HG03039 (cell line): ENCODE data around the gene GSS.

ENCODE experiments used
- ATAC-seq: cut with Tn5 transposase; IDR thresholded peaks from one replicate; pipeline ENCODE4 v1.9.1; 2021; ENCODE audit warnings: mild to moderate bottlenecking, moderate library complexity; ENCODE audit not compliant: unreplicated experiment

GSS gene

GRCh38 chr20:34994509-34995131 lies 39.0 kb upstream of the GSS start:
- ATAC-seq, result no peak

DNA sequence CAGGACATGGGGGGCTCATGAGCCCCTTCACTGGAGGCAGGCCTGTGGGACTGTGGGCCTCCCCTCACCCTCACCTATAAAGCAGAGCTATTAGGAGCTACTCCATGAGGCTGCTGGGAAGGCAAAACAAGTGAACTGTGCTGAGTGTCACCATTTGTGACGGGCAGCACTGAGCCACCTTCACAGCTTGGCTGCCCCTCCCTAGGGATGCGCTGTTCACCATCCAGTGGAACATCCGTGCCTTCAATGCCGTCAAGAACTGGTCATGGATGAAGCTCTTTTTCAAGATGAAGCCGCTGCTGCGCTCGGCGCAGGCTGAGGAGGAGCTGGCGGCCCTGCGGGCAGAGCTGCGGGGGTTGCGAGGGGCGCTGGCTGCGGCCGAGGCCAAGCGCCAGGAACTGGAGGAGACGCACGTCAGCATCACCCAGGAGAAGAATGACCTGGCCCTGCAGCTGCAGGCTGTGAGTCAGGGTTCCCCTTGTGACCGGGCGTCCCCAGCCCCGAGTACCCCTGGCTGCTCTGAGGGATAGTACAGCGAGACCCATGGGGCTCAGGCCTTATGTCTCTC lies 38.4 kb upstream of the GSS start:
- no peak for ATAC-seq

GRCh38 chr20:34992751-34993417 lies 37.3 kb upstream of the GSS start:
- ATAC-seq, result no peak

DNA sequence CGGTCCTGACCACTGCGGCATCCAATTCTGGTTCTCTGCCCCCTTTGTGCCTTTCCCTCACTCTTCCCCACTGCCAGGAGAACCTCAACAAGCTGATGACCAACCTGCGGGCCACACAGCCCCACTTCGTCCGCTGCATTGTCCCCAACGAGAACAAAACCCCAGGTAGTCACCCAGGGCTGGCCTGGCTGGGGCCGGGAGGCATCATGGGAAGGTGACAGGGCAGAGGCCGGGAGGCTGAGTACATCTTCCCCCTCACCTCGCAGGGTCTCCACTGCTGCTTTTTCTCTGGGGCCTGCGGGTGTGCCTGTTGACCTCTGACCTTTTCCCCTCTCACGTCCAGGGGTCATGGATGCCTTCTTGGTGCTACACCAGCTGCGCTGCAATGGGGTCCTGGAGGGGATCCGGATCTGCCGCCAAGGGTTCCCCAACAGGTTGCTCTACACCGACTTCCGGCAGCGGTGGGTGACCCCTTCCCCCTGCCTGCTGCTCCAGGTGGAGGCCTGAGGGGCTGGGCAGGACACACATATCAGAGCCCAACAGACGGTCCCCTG lies 35.1 kb upstream of the GSS start:
- ATAC-seq, result no peak

DNA sequence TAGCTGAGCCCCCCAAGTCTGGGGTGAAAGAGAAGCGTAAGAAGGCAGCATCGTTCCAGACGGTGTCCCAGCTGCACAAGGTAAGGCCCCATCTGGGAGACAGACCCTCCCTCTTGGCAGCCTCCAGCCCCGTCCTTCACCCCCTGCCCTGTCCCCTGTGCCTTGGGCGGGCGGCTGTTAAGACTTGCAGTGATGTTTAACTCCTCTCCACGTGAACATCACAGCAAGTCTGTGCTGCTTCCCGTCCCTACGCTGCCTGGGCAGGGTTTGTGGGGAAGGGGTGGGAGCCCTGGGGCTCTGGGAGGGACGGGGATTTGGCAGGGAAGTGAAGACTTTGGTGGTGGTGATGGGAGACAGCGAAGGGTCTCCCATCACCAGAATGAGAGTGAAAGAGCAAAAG lies 34.6 kb upstream of the GSS start:
- ATAC-seq, result no peak

DNA sequence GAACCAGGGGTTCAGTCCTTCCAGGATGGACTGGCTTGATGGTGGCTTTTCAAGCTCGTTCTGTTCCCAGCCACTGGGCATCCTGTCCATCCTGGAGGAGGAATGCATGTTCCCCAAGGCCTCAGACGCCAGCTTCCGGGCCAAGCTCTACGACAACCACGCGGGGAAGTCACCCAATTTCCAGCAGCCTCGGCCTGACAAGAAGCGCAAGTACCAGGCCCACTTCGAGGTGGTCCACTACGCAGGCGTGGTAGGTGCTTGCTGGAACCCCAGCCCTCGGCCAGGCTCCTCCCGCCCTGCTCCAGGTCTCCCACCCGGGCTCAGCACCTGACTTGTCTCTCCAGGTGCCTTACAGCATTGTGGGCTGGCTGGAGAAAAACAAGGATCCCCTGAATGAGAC lies 34.1 kb upstream of the GSS start:
- ATAC-seq, result no peak

- ATAC-seq, result no peak
These were observed 33.5 kb upstream of the GSS start for GRCh38 chr20:34989118-34989517.

DNA sequence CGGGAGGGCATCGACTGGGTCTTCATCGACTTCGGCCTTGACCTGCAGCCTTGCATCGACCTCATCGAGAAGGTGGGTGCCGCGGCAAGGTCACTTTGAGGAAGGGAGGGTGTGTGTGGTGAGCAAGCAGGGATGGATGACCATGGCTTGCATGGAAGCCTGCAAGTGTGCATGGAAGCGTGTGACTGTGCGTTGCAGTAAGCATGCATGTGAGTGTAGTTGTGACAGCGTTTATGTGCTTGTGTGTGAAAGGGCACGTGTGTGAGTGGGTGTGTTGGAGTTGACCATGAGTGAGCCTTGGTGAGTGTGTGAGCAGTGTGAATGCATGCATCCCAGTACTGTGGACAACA lies 32.6 kb upstream of the GSS start:
- no peak for ATAC-seq

DNA sequence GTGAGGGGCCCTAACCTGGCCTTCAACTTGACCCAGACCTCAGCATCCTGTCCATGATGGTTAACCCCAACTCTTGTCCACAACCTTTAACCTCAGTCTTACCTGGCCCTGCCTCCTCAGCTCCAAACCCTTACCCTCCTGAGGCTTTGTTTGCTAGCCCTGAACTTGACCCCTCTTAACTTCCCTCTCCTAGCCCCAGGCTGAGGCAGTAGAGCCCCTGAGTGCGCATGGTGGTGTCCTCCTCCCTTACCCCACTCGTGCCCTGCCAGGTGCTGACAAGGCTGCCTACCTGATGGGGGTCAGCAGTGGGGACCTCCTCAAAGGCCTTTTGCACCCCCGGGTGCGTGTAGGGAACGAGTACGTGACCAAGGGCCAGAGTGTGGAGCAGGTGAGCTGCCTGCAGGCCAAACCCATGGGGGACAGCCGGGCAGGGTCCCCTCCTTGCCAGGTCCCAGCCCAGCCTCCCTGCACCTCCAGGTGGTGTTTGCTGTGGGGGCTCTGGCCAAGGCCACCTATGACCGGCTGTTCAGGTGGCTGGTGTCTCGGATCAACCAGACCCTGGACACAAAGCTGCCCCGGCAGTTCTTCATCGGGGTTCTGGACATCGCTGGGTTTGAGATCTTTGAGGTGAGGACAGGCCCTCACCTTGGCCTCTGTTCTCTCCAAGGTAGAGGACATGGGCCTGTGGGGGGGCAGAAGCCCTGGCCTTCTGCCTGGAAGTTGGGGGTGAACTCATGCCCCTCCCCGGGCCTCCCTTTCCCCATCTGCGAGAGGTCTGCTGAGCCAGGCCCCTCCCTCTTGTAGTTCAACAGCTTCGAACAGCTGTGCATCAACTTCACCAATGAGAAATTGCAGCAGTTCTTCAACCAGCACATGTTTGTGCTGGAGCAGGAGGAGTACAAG lies 31.9 kb upstream of the GSS start:
- no peak for ATAC-seq

DNA sequence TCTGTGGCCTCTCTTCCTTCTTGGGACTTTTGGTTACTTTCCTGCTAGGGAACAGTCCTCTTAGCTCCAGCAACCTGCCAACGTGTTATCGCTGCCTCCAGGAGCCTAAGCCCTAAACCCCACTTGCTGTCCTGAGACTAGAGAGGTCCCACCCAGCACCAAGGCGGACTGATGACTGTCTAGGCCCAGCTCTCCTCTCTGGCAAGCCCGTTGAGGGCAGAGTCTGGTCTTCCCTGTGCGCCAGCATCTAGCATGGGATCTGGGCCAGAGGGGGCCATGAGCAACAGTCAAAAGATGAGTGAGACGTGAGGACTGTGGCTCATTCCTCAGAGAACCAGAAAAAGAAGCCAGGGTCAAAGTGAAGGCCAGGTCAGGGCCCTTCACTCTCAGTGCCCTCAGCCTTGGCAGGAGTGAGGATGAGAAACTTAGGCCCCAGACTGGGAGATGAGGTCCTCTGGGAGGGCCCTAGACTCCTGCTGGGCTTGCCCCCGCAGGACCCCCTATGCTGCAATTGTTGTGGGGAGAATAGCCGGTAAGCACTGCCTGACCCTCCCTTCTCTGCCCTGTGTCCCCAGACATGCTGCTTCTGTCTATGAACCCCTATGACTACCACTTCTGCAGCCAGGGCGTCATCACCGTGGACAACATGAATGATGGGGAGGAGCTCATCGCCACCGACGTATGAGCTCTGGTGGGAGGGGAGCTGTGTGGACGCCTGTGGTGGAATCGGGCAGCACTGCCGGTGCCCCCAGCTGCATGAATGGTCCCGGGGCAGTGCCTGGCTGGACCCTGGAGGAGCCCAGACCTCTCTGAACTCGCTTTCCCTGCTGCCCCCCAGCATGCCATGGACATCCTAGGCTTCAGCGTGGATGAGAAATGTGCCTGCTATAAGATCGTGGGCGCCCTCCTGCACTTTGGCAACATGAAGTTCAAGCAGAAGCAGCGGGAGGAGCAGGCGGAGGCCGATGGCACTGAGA lies 31.0 kb upstream of the GSS start:
- no peak for ATAC-seq

DNA sequence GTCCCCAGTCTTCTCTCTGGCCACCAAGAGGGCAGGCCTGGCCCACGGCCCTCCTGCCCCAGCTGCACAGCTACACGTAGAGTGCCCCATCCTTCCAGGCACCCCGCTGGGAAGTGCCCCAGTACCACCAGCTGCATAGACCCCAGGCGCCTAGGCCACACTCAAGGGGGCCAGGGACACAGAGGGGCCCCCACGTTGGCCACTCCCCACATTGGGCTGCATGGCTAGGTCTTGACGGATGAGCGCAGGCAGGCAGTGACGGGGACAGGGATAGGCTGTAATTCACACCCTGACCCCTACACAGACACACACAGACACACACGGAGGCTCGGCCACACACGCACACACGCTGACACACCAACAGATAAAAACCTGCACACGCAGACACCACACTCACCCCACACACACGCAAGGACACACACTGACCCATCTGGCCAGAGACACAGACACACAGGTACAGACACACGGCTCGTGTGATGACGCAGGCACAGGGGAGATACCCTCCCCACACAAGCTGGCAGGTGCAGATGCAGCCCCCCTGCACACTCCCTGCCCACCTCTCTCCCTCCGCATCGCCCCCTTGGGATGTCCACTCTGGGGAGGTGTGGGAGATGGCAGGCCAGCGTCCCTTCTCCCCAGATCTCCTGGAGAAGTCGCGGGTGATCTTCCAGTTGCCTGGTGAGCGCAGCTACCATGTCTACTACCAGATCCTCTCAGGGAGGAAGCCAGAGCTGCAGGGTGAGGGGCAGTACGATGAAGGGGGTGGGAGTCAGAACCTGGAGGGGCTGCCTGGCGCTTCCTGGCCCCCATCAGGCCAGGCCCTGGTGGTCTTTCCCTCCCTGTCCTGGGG lies 30.1 kb upstream of the GSS start:
- ATAC-seq, result no peak

GRCh38 chr20:34984756-34985261 lies 29.2 kb upstream of the GSS start:
- ATAC-seq, result no peak

- no peak for ATAC-seq
These were observed 28.6 kb upstream of the GSS start for GRCh38 chr20:34983995-34984735.

- ATAC-seq, result no peak
These were observed 27.6 kb upstream of the GSS start for GRCh38 chr20:34983089-34983820.

DNA sequence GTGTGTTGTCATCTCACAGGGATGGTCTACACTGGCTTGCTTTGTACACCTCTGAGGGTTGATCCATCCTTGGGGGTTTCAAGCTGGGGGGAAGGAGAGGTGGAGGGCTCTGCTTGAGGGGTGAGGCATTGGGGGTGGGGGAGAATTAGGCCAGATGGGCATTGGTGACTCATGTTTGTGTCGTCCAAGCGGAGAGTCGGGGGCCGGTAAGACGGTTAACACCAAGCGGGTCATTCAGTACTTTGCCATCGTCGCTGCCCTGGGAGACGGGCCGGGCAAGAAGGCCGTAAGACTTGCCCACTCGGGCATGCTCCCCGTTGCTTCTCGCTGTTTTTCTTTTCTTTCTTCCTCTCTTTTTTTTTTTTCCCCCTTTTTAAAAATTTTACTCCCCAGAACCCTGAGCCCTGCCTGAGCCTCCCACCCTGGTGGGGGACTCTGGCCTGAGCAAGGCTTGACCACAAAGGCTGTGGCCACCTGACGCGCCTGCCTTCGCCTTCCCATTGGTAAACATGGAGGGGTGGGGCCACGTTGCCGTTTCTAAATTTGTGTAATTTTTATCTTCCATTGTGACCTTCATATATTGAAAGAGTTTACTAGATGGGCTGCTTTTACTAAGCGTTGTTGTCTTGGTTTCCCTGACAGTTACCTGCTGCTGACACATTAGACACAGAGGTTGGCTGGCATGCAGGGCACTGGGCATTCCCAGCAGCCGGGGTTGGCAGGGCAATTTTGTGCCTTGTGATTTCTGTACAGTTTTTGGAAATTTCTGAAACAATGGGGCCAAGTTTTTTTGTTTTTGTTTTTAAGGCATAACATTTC lies 26.9 kb upstream of the GSS start:
- ATAC-seq, result no peak

- no peak for ATAC-seq
These were observed 25.1 kb upstream of the GSS start for GRCh38 chr20:34980543-34981233.
